Endothelial cell (in vitro differentiated cells): Measurements from ENCODE around the gene SH3PXD2A. TPM values are rescaled to one million over a fixed set of nuclear protein-coding genes. Genes with fewer than 3 reads are reported as not detected.

Source experiments
- DNase-seq: peaks from one replicate; pipeline ENCODE4 v3.0.0; 2021; ENCODE audit warnings: low spot score
- H3K27ac Mint-ChIP-seq: one replicate; pipeline ENCODE4 v1.8.0; 2021; ENCODE audit warnings: mixed read lengths, inconsistent platforms; ENCODE audit not compliant: unreplicated experiment
- H3K27me3 Mint-ChIP-seq: one replicate; pipeline ENCODE4 v1.8.0; 2021; ENCODE audit warnings: mild to moderate bottlenecking, moderate library complexity, mixed read lengths, inconsistent platforms; ENCODE audit not compliant: unreplicated experiment
- H3K36me3 Mint-ChIP-seq: one replicate; pipeline ENCODE4 v1.8.0; 2021; ENCODE audit warnings: mild to moderate bottlenecking, low read depth, mixed read lengths, inconsistent platforms; ENCODE audit not compliant: unreplicated experiment
- H3K4me1 Mint-ChIP-seq: one replicate; pipeline ENCODE4 v1.8.0; 2021; ENCODE audit warnings: mild to moderate bottlenecking, mixed read lengths, inconsistent platforms; ENCODE audit not compliant: unreplicated experiment
- H3K4me3 Mint-ChIP-seq: one replicate; pipeline ENCODE4 v1.8.0; 2021; ENCODE audit warnings: mild to moderate bottlenecking, mixed read lengths, inconsistent platforms; ENCODE audit not compliant: unreplicated experiment
- H3K9me3 Mint-ChIP-seq: one replicate; pipeline ENCODE4 v1.8.0; 2021; ENCODE audit warnings: mixed read lengths, inconsistent platforms; ENCODE audit not compliant: unreplicated experiment
- total RNA-seq: library from RNA; stranded (reverse); fragmentation: NEBNext Ultra II Directional; extraction: Animal tissue kit (Norgen Biotek cat#: 25700); gene quantifications from one replicate; pipeline ENCODE4 v1.2.1, GENCODE V29; 2021; ENCODE audit not compliant: unreplicated experiment
- TF ChIP-seq, protein P1 (sequence below): fragments of 200-600 bp; sonication (generic); IDR thresholded peaks from one replicate; pipeline ENCODE4 v1.5.0; 2021; ENCODE audit warnings: antibody characterized with exemption; ENCODE audit not compliant: unreplicated experiment

SH3PXD2A gene
- total RNA-seq, 1 donor from 2014 or later = 59.9 TPM

DNA sequence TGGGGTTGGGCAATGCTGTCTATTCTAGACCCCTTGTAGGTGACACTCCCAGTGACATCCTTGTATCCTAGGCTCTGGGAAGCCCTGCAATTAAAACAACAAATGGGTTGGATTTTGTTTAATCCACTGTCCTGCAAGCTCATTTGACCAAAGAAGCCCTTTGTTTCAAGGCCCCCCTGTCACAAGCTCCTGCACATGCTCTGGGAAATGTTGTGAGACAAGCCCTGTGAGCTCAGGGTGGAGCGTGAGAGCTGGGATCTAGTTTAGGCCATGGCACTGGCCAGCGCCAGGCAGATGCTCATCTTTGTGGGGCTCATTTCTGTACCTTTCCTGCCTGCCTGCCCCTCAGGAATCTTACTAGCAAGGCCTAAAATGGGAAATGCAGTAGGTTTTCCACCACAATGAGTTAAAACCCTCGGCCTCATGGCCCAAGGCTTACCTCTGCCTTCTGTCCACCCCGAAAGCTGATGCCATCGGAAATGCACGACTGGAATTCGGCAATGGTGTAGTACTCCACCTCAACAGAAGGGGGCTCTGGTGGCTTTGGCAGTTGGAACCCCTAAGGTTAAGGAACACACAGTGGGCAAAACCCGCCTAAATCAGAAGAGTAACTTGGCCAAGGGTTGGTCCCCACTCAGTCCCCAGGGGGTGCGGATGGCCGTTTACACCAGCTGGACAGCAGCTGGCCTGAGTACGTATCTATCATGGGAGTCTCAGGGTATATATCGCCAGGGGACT, 249.8 kb downstream of the SH3PXD2A start:
- no peak overlapping the region for H3K4me3 Mint-ChIP-seq
- TF ChIP-seq, protein P1, sequence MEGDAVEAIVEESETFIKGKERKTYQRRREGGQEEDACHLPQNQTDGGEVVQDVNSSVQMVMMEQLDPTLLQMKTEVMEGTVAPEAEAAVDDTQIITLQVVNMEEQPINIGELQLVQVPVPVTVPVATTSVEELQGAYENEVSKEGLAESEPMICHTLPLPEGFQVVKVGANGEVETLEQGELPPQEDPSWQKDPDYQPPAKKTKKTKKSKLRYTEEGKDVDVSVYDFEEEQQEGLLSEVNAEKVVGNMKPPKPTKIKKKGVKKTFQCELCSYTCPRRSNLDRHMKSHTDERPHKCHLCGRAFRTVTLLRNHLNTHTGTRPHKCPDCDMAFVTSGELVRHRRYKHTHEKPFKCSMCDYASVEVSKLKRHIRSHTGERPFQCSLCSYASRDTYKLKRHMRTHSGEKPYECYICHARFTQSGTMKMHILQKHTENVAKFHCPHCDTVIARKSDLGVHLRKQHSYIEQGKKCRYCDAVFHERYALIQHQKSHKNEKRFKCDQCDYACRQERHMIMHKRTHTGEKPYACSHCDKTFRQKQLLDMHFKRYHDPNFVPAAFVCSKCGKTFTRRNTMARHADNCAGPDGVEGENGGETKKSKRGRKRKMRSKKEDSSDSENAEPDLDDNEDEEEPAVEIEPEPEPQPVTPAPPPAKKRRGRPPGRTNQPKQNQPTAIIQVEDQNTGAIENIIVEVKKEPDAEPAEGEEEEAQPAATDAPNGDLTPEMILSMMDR = peak; percentile 81
- DNase-seq = peak; percentile 41
- H3K4me1 Mint-ChIP-seq = no peaks in the 10 kb centered on the region
- peaks cover 8% of the 10 kb centered on the region for H3K27me3 Mint-ChIP-seq
- H3K27ac Mint-ChIP-seq = no peak overlapping the region
- no peaks in the 10 kb centered on the region for H3K9me3 Mint-ChIP-seq
- peaks cover 51% of the 10 kb centered on the region for H3K36me3 Mint-ChIP-seq

DNA sequence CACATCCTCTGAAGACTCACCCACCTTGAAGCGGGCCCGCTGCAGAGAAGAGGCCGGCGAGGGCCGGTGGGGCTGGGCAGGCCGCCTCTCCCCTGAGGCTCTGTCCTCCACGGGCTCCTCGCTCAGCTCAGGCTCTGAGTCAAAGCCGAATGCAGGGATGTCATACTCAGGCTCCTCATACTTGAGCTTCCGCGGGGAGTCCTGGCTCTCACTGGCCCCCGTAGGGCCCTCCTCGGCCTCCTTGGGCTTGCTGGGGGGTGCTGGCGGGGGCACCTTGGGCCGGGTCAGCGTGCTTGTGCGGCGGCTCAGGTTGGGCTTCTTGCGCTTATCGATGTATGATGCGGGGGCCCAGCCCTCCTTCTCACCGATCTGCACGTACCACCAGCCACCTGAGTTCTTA, 252.0 kb downstream of the SH3PXD2A start:
- H3K27me3 Mint-ChIP-seq = peaks cover 13% of the 10 kb centered on the region
- no peak overlapping the region for H3K27ac Mint-ChIP-seq
- DNase-seq = no peak
- H3K36me3 Mint-ChIP-seq = peaks cover 34% of the 10 kb centered on the region
- H3K4me3 Mint-ChIP-seq = no peak overlapping the region
- TF ChIP-seq, protein P1 = no peak
- no peaks in the 10 kb centered on the region for H3K9me3 Mint-ChIP-seq
- H3K4me1 Mint-ChIP-seq = peaks cover 2% of the 10 kb centered on the region

DNA sequence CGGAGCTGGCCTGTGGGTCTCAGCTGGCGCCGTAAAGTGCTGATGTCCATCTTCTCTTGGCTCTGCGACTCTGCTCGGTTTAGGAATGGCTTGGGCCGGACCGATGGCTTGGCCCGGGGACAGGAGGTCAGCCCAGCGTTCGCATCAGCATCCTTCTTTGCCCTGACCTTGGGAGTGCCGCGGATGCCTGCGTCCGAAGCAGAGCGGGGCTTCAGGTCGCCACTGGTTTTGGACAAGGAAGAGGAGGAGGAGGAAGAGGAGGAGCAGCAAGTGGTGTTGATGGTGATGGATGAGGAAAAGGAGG, 252.6 kb downstream of the SH3PXD2A start:
- Mint-ChIP-seq H3K27me3 (peaks cover 13% of the 10 kb centered on the region), H3K4me1 (peaks cover 2% of the 10 kb centered on the region), H3K36me3 (peaks cover 31% of the 10 kb centered on the region), H3K9me3 (no peaks in the 10 kb centered on the region), H3K27ac (peak overlapping the region; percentile 74), H3K4me3 (no peak overlapping the region)
- TF ChIP-seq, protein P1 = no peak
- no peak for DNase-seq

DNA sequence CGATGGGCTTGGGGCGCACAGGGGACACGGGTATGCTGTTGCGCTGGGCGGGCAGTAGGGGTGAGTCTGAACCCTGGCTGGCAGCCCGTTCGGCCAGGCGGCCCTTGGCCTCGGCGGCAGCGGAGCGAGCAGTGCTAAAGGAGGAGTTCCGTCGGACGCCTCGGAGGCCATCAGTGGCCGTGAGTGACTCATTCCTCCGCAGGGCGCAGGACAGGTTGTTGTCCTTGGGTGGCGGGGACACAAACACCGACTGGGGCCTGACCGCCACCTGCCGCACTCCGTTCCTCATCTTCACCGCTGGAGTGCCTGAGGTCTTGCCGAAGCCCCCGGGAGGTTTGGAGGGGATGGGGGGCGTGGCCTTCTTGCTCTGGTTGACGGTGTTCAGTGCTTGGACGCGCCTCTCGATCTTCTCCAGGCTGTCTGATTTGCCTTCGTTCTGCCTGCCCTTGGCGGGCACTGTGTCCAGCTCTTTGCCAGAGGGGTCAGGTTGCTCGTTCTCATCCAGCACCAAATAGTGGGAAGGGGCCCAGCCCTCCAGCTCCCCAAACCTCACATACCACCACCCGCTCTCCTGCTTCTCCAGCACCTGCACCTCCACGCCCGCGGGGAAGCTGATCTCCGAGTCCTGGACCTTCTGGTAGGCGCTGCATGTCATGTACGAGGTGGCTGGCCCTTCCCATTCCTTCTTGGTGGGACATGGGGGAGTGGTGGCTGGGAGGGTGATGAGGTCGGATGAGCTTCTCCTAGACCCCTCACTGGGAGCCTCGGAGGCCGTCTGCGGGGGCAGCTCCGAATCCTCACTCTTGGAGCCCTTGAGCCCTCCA, 253.1 kb downstream of the SH3PXD2A start:
- H3K27ac Mint-ChIP-seq = no peak overlapping the region
- no peaks in the 10 kb centered on the region for H3K9me3 Mint-ChIP-seq
- DNase-seq = no peak
- no peak overlapping the region for H3K4me3 Mint-ChIP-seq
- H3K36me3 Mint-ChIP-seq = peaks cover 31% of the 10 kb centered on the region
- TF ChIP-seq, protein P1 = no peak
- H3K4me1 Mint-ChIP-seq = peaks cover 2% of the 10 kb centered on the region
- H3K27me3 Mint-ChIP-seq = peaks cover 13% of the 10 kb centered on the region

DNA sequence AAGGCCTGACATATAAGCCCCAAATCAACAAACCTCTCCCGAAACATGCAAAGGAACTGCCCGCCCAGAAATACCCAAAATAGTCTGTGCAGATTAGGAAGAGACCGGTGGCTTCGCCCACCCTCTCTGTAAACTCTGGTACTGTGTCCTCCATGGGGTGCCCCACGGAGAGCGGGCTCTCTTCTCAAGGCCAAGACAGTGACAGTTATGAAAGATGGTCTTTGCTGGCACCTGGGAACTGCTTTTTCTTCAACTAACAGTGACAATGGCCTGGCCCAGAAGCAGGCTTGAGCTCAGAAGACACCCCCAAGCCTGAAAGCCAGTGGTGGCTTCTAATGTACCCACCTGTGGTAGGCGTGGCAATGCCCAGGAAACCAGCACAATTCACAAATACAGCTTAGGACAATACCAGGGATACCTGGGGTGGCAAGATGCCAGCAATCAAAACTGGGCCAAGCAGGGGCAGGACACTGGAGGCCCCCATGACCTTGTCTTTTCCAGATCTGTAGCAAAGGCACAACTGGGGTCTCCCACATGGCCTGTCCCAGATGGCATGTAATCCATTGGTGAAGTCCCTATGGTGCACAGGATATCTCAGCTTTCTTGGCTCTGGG, 254.3 kb downstream of the SH3PXD2A start:
- peak overlapping the region; percentile 26 for H3K4me3 Mint-ChIP-seq
- no peak for DNase-seq
- H3K9me3 Mint-ChIP-seq = no peaks in the 10 kb centered on the region
- peak overlapping the region; percentile 67 for H3K27ac Mint-ChIP-seq
- TF ChIP-seq, protein P1 = no peak
- H3K27me3 Mint-ChIP-seq = peaks cover 12% of the 10 kb centered on the region
- H3K4me1 Mint-ChIP-seq = peaks cover 2% of the 10 kb centered on the region
- H3K36me3 Mint-ChIP-seq = peaks cover 29% of the 10 kb centered on the region
